Stomach (tissue), 4 donors: ENCODE measurements around the gene ZMIZ1.

Experiments used
- CTCF ChIP-seq, 7 experiments: fragments of 450-650 bp in 4 of 7; fragments of 200-600 bp in 3 of 7; sonication (generic) in 3 of 7; IDR thresholded peaks; one replicate each; pipeline ENCODE4 v1.5.1; 2016 to 2019; ENCODE audit warnings: antibody characterized with exemption in 7 of 7, control low read depth in 2 of 7, mild to moderate bottlenecking in 1 of 7
- POLR2A ChIP-seq, 4 donors: fragments of 450-650 bp; IDR thresholded peaks; one replicate each; pipeline ENCODE4 v1.6.1; 2016; ENCODE audit warnings: antibody characterized with exemption in 4 of 4, control low read depth in 2 of 4, mild to moderate bottlenecking in 1 of 4, moderate library complexity in 1 of 4
- POLR2AphosphoS5 ChIP-seq, 3 donors: sonication (generic); formaldehyde crosslinking; IDR thresholded peaks; one replicate each; pipeline ENCODE4 v1.6.1; 2016; ENCODE audit warnings: antibody characterized with exemption in 3 of 3

- TF ChIP-seq CTCF (IDR thresholded peaks at IDR 0.05): no peak
- no peak for TF ChIP-seq POLR2A (IDR thresholded peaks at IDR 0.05)
- TF ChIP-seq POLR2AphosphoS5 (IDR thresholded peaks at IDR 0.05): no peak
Measured at GRCh38 chr10:79147796-79148451, 79.2 kb downstream of the ZMIZ1 start.
